Astrocyte of the hippocampus (primary cell): ENCODE data around the gene CHD3.
"Not testable (repeated sequence)": the region's sequence is repeated elsewhere in the genome, so short reads cannot be mapped to it uniquely, and the experiment has no call there.

Experiments
- DNase-seq: peaks from one replicate; pipeline ENCODE4 v3.0.0; 2011; ENCODE audit warnings: low read depth, low spot score

The CHD3 gene

DNA sequence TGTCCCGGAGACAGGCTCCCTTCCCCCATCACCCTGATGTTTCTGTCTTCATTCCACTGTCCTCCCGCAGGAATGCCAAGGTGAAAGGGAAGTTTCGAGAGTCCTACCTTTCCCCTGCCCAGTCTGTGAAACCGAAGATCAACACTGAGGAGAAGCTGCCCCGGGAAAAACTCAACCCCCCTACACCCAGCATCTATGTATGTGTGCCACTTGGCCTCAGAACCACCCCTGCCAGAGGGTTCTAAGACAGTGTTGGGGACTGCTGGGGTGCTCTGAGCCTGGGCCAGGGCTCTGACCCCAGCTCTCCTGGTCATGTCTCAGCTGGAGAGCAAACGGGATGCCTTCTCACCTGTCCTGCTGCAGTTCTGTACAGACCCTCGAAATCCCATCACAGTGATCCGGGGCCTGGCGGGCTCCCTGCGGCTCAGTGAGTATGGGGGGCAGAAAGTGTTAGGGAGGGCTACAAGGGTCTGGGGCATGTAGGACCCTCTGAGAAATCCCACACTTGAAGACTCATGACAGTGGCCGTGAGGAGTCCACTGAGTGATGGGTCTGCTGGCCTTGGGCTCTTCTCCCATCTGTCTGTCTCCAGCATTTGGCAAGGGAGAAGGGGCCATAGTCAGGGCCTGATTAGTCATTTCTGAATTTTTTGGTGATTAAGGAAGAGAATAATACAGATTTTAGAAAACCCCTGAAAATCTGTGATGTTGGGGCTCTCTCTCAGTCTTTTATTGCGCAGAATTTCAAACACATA is 38.7 kb upstream of the CHD3 start:
- DNase-seq, result no peak

DNA sequence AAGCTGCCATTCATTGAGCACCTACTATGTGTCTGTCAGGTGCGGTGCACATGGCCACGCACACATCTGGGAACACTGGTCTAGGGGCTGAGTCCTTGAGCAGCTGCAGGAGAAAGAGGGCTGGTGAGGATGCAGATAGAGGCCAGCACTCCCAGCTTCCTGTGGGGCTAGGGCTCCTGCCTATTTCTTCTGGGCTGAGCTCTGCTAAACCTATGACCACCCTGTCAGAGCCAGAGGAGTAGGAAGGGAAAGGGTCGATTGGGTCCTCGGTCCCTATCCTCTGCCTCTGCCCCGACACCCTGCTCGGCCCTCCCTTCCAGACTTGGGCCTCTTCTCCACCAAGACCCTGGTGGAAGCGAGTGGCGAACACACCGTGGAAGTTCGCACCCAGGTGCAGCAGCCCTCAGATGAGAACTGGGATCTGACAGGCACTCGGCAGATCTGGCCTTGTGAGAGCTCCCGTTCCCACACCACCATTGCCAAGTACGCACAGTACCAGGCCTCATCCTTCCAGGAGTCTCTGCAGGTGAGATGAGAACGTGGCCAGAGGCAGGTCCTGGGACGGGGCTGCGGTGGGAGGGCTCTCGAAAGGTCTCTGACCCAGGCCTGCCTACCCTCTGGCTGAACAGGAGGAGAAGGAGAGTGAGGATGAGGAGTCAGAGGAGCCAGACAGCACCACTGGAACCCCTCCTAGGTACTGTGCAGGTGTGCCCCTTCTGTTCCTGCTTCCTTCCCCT is 37.7 kb upstream of the CHD3 start:
- DNase-seq, result no peak

DNA sequence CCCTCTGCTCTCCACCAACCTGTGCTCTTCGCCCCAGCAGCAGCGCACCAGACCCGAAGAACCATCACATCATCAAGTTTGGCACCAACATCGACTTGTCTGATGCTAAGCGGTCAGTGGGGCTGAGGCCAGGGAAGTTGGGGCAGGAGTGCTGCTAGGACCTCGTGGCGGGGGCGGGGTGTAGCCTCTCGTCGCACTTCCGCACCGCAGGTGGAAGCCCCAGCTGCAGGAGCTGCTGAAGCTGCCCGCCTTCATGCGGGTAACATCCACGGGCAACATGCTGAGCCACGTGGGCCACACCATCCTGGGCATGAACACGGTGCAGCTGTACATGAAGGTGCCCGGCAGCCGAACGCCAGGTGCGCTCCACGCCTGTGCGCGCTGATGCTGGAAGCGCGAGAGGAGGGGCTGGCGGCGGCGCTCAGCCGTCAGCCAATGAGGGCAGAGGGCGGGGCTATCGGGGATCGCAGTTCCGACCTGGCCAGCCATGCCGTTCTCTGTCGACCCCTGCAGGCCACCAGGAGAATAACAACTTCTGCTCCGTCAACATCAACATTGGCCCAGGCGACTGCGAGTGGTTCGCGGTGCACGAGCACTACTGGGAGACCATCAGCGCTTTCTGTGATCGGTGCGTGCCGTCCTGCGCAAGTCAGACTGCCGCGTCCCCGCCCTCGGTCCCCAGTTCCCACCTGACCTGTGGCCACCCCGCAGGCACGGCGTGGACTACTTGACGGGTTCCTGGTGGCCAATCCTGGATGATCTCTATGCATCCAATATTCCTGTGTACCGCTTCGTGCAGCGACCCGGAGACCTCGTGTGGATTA is 36.9 kb upstream of the CHD3 start:
- DNase-seq, result peak; percentile 95

DNA sequence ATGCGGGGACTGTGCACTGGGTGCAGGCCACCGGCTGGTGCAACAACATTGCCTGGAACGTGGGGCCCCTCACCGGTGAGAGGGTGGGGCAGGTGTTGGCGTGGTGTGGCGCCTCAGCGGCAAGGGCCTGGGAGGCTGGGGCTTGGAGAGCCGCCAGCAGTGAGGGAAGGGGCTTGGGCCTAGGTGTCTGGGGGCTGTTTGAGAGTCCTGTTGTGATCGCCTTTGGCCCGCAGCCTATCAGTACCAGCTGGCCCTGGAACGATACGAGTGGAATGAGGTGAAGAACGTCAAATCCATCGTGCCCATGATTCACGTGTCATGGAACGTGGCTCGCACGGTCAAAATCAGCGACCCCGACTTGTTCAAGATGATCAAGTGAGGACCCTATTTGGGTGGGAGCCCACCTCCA is 36.3 kb upstream of the CHD3 start:
- no peak for DNase-seq

DNA sequence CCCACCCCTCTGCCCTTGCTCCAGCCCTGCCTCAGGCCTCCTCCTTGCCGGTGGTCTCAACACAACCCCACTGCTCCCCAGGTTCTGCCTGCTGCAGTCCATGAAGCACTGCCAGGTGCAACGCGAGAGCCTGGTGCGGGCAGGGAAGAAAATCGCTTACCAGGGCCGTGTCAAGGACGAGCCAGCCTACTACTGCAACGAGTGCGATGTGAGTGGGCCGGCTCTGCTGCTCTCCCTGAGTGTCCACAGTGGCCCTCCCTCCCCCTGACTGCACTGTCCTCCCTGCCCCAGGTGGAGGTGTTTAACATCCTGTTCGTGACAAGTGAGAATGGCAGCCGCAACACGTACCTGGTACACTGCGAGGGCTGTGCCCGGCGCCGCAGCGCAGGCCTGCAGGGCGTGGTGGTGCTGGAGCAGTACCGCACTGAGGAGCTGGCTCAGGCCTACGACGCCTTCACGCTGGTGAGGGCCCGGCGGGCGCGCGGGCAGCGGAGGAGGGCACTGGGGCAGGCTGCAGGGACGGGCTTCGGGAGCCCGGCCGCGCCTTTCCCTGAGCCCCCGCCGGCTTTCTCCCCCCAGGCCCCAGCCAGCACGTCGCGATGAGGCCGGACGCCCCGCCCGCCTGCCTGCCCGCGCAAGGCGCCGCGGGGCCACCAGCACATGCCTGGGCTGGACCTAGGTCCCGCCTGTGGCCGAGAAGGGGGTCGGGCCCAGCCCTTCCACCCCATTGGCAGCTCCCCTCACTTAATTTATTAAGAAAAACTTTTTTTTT is 35.5 kb upstream of the CHD3 start:
- no peak for DNase-seq

DNA sequence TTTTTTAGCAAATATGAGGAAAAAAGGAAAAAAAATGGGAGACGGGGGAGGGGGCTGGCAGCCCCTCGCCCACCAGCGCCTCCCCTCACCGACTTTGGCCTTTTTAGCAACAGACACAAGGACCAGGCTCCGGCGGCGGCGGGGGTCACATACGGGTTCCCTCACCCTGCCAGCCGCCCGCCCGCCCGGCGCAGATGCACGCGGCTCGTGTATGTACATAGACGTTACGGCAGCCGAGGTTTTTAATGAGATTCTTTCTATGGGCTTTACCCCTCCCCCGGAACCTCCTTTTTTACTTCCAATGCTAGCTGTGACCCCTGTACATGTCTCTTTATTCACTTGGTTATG is 34.9 kb upstream of the CHD3 start:
- no peak for DNase-seq

DNA sequence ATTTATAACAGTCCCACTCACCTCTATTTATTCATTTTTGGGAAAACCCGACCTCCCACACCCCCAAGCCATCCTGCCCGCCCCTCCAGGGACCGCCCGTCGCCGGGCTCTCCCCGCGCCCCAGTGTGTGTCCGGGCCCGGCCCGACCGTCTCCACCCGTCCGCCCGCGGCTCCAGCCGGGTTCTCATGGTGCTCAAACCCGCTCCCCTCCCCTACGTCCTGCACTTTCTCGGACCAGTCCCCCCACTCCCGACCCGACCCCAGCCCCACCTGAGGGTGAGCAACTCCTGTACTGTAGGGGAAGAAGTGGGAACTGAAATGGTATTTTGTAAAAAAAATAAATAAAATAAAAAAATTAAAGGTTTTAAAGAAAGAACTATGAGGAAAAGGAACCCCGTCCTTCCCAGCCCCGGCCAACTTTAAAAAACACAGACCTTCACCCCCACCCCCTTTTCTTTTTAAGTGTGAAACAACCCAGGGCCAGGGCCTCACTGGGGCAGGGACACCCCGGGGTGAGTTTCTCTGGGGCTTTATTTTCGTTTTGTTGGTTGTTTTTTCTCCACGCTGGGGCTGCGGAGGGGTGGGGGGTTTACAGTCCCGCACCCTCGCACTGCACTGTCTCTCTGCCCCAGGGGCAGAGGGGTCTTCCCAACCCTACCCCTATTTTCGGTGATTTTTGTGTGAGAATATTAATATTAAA is 34.4 kb upstream of the CHD3 start:
- no peak for DNase-seq

DNA sequence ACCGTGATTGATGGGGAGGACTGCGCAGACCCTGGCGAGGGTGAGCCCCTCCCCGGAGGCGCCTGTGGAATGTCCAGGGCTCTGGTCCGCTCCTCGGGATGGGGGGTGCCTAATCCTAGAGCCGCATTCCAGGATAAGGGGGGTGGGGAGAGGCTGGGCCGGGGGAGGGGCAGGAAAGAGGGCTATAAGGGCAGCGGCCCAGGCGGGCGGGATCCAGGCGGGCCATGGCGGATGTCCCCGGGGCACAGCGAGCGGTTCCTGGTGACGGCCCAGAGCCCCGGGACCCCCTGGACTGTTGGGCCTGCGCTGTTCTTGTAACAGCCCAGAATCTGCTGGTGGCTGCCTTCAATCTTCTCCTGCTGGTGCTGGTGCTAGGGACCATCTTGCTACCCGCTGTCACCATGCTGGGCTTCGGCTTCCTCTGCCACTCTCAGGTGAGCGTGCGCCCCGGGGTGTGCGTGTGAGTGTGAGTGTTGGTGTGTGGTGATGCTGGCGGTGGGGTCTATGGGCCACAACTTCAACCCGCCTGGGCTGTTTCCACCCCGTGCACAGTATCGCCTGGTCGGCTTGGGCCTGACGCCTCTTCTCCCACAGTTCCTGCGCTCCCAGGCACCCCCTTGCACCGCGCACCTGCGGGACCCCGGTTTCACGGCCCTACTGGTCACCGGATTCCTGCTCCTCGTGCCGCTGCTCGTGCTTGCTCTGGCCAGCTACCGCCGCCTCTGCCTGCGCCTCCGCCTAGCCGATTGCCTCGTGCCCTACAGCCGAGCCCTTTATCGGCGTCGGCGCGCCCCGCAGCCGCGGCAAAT is 33.5 kb upstream of the CHD3 start, which contains the start of gene TMEM88:
TSS of gene TMEM88 (plus strand) at position 216 of the 809 bp plus-strand sequence. CDS start at position 225, 9 bp downstream.
- DNase-seq, result no peak

DNA sequence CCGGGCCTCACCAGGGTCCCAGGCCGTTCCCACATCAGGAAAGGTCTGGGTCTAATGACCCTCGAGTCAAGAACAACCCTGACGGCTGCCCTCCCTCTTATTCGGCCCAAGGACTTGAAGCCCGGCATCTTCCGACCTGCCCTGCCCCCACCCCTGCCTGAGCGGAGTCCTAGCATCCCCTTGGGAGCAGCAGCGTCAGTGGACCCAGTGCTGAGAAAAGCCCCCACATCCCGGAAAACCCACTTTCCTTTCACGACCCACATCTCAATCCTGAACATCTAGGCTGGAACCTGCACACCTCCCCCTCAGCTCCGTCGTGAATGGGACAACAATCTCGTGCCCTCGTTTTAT is 33.0 kb upstream of the CHD3 start:
- no peak for DNase-seq

DNA sequence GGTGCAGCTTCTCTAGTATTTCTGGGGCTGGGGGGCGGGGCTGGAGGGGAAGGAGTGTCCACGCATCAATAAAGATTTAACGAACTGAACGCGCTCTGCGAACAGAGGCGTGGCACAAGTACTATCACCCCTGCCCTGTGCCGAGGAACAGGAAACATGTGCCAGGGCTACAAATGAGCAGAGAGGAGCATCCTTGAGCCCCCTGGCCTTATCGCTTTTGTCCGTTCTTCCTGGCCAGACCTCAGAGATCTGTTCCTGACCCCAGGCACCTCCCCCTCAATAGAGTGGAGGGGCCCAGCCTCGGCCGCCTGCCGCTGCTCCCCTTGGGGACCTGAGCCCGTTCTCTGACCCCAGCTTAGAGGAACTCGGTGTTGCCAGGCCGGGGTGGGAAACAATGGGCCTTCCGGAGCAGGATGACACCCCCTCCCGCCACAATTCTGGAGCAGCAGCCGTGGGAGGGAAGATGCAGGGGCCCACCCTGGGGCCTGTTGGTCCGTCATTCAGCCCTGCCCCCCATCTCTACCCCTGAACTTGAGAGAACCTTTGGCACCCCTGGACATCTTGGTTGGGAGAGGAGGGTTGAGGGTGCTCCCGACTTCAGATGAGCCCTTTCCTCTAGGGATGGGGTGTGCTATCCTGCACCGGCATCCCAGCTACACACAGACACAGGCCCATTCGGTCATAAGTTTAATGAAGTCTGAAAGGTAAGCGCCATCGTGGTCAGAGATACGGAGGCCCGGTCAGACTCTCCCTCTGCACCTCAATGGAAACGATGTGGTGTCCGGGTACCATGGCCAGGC is 32.4 kb upstream of the CHD3 start:
- no peak for DNase-seq

DNA sequence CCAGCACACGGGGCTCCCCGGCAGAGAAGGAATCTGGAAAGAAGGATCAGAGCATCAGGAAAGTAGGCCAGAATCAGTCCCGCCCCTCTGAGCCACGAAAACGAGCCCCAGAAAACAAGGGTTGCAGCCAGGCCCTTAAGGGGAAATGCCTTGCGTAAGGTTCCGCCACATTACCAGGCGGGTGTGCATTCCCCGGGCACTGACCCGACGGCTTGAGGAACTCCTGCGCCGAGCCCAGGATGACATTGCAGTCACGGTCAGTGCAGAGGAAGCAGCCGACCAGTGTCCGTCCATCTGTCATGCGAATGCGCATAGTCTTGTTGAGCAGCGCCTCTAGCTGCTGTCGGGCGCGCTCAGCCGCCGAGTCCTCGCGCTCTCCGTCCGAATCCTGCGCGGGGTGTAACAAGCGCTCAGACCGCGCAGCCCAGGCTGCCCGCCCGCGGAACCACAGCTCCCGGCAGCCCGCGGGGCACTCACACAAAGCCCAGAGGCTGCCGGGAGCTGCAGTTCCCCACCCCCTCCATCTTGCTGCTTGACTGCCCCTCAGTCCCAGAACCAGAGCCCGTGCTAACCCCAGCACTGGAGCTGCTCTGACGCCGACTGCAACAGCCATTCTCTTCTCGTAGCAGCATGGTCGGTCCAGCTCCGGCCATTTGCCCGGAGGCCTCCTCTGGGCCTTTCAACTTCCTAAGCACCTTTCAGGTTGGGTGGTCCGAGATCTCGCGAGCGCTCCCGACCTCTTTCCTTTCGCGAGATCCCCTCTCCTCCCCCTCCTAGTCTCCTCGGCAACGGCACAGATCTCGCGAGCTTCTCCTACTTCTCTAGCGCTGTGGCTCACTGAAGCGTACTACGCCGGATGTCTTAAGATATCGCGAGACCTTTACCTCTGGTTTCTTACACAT is 31.5 kb upstream of the CHD3 start, which contains the start of gene NAA38:
TSS of gene NAA38 (minus strand) at position 749 of the 902 bp plus-strand sequence. CDS start at position 653, 96 bp downstream.
- peak; percentile 99 for DNase-seq

DNA sequence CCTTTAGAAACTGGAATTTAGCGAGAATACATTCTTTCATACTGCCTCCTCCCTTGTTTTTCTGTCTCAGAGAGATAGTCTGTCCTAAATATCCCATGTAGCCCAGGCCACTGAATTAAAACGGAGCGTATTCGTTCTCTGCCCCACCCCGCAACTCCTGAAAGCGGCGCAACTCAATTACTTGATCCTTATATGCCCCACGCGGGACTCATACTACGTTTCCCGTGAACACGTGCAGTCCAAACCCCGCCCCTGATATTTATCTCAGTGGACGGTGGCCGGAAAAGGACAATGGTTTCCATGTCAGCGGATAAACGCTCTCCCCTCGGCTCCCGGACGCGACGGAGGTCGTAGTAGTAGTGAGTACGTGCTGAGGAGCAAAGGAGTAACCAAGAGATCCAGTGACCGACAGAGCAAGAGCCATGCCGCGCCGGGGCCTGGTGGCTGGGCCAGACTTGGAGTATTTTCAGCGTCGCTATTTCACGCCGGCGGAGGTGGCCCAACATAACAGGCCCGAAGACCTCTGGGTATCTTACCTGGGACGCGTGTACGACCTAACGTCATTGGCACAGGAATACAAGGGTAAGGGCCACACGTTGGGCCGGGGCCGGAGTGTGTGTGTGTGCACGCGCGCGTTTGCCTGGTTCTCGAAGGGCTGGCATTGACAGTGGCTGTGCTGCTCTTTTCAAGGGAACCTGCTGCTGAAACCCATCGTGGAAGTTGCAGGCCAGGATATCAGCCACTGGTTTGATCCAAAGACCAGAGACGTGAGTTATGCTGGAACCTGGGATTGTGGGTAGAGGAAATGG is 30.7 kb upstream of the CHD3 start, which contains the start of gene CYB5D1:
TSS of gene CYB5D1 (plus strand) at position 291 of the 809 bp plus-strand sequence. CDS start at position 423, 132 bp downstream.
- DNase-seq, result peak; percentile 95

DNA sequence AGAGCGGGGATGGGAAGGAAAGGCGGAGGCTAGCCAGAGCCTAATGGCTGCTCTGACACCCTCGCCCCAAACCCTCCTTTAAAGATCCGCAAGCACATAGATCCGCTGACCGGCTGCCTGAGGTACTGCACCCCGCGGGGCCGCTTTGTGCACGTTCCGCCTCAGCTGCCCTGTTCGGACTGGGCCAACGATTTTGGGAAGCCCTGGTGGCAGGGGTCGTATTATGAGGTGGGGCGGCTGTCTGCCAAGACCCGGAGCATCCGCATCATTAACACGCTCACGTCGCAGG is 30.1 kb upstream of the CHD3 start:
- peak; percentile 79 for DNase-seq

DNA sequence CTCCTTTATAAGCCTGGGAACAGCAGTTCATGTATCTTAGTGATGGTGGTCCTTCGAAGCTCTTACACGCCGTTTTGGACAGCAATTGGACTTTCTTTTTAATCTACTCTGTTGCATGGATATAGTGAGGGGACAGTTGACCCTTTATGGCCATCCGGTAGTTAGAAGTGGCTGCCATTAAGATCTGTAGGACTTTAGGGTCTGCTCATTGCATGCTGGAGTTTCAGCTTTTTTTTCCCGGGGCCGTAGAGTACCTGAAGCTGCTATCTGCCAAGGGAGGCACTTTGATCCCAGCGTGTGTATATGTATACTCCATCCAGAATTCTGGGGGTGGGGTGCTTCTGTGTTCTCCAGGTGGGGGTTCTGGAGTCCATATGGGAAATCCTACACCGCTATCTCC is 29.6 kb upstream of the CHD3 start:
- no peak for DNase-seq

DNA sequence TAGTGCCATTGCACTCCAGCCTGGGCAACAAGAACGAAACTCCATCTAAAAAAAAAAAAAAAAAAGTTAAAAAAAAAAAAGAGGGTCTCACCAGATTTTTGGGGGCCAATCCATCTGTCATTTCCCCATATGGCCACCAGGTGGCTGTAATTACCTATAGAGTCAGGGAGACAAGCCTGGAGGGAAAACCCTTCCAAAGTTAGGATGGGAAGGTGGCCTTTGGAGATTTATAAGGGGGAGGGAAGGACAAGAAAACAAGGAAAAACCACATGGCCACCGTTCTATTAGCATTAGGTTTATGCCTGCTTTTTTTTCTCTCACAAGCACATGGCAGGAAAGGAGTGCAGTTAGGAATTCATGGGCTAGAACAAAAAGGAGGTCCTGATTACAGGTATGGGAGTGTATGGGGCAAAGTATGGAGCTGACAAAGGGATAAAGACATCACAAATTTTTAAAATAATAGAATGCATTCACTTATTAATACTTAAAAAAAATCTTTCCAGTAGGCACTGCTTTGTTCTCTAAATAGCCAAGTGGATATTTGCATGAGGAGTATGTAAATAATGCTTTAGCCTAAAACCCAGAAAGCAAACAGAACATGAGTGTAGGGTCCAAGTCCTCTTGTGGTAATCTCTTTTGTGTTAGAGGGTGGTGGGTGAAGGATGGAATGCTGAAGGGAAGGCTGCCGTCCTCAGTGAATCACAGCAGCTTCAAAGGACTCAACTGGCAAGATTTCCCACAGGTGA is 25.7 kb upstream of the CHD3 start:
- peak; percentile 64 for DNase-seq

DNA sequence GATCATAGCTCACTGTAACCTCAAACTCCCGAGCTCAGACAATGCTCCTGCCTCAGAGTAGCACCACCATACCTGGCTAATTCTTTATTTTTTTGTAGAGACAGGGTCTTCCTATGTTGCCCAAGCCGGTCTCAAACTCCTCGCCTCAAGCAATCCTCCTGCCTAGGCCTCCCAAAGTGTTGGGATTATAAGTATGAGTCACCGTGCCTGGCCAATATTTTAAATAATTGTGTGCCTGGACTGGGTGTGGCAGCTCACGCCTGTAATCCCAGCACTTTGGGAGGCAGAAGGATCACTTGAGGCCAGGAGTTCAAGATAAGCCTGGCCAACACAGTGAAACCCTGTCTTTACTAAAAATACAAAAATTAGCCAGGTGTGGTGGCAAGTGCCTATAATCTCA is 24.2 kb upstream of the CHD3 start:
- DNase-seq, result not testable (repeated sequence)
